ENCODE data around the gene NXPH4.

The NXPH4 gene

DNA sequence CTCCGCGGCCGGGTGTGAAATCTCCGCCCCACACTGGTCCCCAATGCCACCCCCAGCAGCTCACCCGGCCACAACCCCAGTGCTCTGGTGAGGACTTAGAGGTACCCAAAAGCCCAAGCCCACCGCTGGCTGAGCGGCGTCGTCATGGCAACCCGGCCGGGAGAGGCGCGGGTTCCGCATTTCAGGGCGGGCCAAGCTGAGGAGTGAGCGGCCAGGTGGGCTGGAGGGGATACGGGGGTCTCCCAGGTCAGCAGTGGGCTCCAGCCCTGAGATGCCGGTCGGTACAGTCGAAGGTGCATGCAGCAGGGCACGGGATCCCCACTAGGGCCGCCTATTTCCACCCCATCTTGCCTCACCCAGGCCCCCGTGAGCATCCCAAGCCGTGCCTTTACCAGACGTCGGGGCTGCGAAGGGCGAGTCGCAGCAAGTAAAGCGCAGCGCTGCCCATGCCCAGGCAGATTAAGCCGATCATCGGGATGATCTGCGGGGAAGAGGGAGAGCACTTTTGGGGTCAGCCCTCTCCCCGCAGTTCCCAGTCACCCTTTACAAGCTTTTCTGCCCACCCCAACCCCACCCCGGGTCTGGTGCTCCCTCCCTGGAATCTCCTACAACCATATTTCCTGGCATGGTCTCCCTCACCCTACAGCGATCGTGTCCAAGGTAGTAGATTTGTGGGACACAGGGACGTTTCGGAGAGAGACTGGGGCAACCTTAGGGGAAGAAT is 19.8 kb downstream of the NXPH4 start:
- H3K9me3 ChIP-seq (ENCODE audit: control insufficient read depth in 2 of 2, low read length in 2 of 2), result no peaks in the 10 kb centered on the region
- no peak overlapping the region for H3K4me3 ChIP-seq (ENCODE audit: low read length in 2 of 2)
- H3K27ac ChIP-seq (ENCODE audit: low read depth in 2 of 2, low read length in 2 of 2), result no peak overlapping the region
- H3K27me3 ChIP-seq (ENCODE audit: control insufficient read depth in 2 of 2, insufficient read depth in 2 of 2, low read length in 2 of 2), result peaks cover 34 to 39% of the 10 kb centered on the region in 2 donors
- peaks cover 27 to 35% of the 10 kb centered on the region in 2 donors for H3K4me1 ChIP-seq (ENCODE audit: control insufficient read depth in 2 of 2, insufficient read depth in 2 of 2, low read length in 2 of 2)
- peaks cover 24 to 27% of the 10 kb centered on the region in 2 donors for H3K36me3 ChIP-seq (ENCODE audit: control insufficient read depth in 2 of 2, insufficient read depth in 2 of 2, low read length in 2 of 2)
- no peak overlapping the region for H3K9ac ChIP-seq (ENCODE audit: low read depth in 1 of 2, low read length in 2 of 2)

DNA sequence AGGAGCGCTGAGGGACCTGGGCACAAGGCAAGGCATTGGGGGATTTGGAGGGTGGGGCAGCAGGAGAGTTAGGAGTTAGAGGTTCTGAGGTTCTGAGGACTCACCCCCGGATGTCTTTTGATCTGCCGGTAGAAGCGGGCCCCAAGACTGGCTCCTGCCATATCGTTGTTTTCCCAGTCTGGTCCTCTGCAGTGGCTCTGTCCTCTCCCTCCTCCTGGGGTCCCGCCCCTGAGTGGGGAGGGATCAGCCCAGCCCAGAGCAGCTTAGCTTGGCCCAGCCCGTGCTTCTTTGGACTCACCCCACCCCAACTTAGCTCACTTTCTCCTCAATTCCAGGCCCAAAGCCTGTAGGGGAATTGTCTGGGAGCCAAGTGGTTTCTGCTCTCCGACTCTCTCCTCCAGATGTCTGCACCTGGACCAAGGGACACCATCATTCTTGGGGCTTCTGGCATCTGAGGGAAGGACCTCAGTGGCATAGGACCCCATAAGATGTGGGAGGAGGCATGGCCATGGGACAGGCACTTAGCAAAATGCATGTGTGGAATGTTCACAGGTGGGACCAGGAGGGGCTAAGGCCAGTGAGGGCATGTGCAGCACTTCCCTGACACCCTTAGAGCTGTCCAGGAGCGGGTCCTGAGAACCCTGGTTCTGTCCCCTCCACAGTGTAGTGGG is 20.5 kb downstream of the NXPH4 start:
- Histone ChIP-seq H3K9me3 (ENCODE audit: control insufficient read depth in 2 of 2, low read length in 2 of 2) (no peaks in the 10 kb centered on the region), H3K36me3 (ENCODE audit: control insufficient read depth in 2 of 2, insufficient read depth in 2 of 2, low read length in 2 of 2) (peaks cover 22 to 23% of the 10 kb centered on the region in 2 donors), H3K4me3 (ENCODE audit: low read length in 2 of 2) (no peak overlapping the region), H3K9ac (ENCODE audit: low read depth in 1 of 2, low read length in 2 of 2) (no peak overlapping the region), H3K4me1 (ENCODE audit: control insufficient read depth in 2 of 2, insufficient read depth in 2 of 2, low read length in 2 of 2) (peaks cover 28 to 40% of the 10 kb centered on the region in 2 donors), H3K27me3 (ENCODE audit: control insufficient read depth in 2 of 2, insufficient read depth in 2 of 2, low read length in 2 of 2) (peaks cover 41 to 46% of the 10 kb centered on the region in 2 donors), H3K27ac (ENCODE audit: low read depth in 2 of 2, low read length in 2 of 2) (no peak overlapping the region)

DNA sequence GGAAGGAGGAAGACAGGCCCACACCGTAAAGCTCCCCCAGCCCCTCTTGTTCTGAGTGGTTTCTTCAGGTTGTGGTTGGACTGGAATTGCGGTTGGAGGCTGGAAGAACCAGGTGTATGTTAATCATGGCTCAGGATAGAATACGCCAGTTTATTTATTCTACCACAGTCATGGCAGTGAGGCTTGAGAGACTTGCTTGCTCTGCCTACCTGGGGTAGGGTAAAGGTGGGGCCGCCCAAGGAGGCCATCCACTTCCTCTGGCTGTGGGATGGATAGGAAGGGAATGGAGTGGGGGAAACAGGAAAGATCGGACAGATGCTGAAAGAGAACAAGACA is 21.0 kb downstream of the NXPH4 start:
- H3K36me3 ChIP-seq (ENCODE audit: control insufficient read depth in 2 of 2, insufficient read depth in 2 of 2, low read length in 2 of 2), result peaks cover 18 to 19% of the 10 kb centered on the region in 2 donors
- no peaks in the 10 kb centered on the region for H3K9me3 ChIP-seq (ENCODE audit: control insufficient read depth in 2 of 2, low read length in 2 of 2)
- H3K27me3 ChIP-seq (ENCODE audit: control insufficient read depth in 2 of 2, insufficient read depth in 2 of 2, low read length in 2 of 2), result peaks cover 44 to 51% of the 10 kb centered on the region in 2 donors
- H3K9ac ChIP-seq (ENCODE audit: low read depth in 1 of 2, low read length in 2 of 2), result no peak overlapping the region
- H3K27ac ChIP-seq (ENCODE audit: low read depth in 2 of 2, low read length in 2 of 2), result no peak overlapping the region
- peaks cover 30 to 45% of the 10 kb centered on the region in 2 donors for H3K4me1 ChIP-seq (ENCODE audit: control insufficient read depth in 2 of 2, insufficient read depth in 2 of 2, low read length in 2 of 2)
- no peak overlapping the region for H3K4me3 ChIP-seq (ENCODE audit: low read length in 2 of 2)

DNA sequence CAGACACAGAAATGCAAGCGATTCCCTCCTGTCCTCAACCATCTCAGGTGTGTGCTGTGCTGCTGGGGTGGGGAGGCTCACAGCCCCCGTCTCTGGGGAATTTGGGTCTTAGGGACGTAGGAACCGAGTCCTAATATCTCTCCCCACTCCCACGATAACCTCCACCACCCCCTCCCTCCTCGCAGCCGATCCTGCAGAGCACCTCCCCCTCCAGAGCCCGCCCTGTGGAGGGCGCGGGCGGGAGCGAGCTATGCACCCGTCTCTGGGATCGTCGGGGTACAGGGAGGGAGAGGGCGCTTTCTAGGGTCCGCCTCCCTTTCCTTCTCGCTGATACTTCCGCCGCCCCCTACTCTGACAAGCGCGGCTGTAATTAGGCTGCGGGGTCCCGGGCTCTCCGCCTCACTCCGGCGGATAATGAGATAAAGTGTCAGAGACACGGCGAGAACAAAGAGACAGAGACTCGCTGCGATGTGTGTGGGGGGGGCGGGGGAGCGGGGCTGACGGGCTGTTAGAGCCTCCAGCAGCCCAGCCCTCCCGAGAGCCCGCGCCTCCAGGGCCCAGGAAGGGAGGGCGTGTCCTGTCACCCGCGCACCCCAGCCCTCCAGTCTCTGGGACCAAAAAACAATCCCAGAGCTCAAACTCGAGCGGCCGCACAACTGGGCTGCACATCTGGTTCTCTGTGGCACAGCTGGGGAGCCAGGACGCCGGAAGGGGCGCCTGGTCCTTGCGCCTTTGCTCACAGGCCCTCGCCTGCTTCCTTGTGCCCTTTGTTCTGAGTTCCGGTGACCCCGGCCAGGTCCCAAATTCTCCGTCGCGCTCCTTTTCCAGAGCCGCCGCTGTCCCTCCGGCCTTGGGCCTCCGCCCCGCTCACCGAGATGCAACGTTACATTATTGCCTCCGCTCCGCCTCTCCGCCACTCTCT is 21.6 kb downstream of the NXPH4 start:
- Histone ChIP-seq H3K27ac (ENCODE audit: low read depth in 2 of 2, low read length in 2 of 2) (no peak overlapping the region), H3K27me3 (ENCODE audit: control insufficient read depth in 2 of 2, insufficient read depth in 2 of 2, low read length in 2 of 2) (peaks cover 46 to 58% of the 10 kb centered on the region in 2 donors), H3K4me1 (ENCODE audit: control insufficient read depth in 2 of 2, insufficient read depth in 2 of 2, low read length in 2 of 2) (peaks cover 35 to 51% of the 10 kb centered on the region in 2 donors), H3K9ac (ENCODE audit: low read depth in 1 of 2, low read length in 2 of 2) (peak overlapping the region; percentile 26 to 47), H3K4me3 (ENCODE audit: low read length in 2 of 2) (peak overlapping the region; percentile 60 to 69), H3K9me3 (ENCODE audit: control insufficient read depth in 2 of 2, low read length in 2 of 2) (no peaks in the 10 kb centered on the region), H3K36me3 (ENCODE audit: control insufficient read depth in 2 of 2, insufficient read depth in 2 of 2, low read length in 2 of 2) (peaks cover 13% of the 10 kb centered on the region in 2 donors)

- H3K27me3 ChIP-seq (ENCODE audit: control insufficient read depth in 2 of 2, insufficient read depth in 2 of 2, low read length in 2 of 2), result peaks cover 49 to 58% of the 10 kb centered on the region in 2 donors
- no peak overlapping the region for H3K27ac ChIP-seq (ENCODE audit: low read depth in 2 of 2, low read length in 2 of 2)
- peaks cover 5% of the 10 kb centered on the region in 2 donors for H3K36me3 ChIP-seq (ENCODE audit: control insufficient read depth in 2 of 2, insufficient read depth in 2 of 2, low read length in 2 of 2)
- peak overlapping the region; percentile 26 to 47 for H3K9ac ChIP-seq (ENCODE audit: low read depth in 1 of 2, low read length in 2 of 2)
- H3K4me3 ChIP-seq (ENCODE audit: low read length in 2 of 2), result peak overlapping the region; percentile 60 to 69
- peaks cover 36 to 52% of the 10 kb centered on the region in 2 donors for H3K4me1 ChIP-seq (ENCODE audit: control insufficient read depth in 2 of 2, insufficient read depth in 2 of 2, low read length in 2 of 2)
- no peaks in the 10 kb centered on the region for H3K9me3 ChIP-seq (ENCODE audit: control insufficient read depth in 2 of 2, low read length in 2 of 2)
Measured at GRCh38 chr12:57238854-57239554, 22.4 kb downstream of the NXPH4 start.

DNA sequence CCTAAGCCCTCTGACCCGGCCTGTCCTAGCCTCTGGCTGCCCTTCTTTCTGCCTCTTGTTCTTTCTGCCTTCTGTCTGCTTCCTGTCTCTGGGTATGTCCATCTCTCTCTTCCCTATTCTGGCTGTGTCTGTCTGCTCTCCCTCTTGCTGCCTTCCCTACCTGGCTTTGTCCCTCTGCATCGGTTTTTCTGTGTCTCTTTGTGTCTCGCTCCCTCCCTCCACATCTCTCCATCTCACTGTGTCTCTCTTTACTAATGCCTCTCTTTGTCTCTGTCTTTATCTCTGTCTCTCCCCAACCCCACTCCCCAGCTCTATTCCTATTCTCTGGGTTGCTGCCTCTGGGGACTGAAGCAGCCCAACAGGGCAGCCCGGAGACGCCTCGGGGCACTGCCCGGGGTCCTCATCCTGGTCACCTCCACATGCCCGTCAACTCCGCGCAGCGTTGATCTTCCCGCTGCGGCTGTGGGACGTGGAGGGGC is 23.0 kb downstream of the NXPH4 start:
- H3K36me3 ChIP-seq (ENCODE audit: control insufficient read depth in 2 of 2, insufficient read depth in 2 of 2, low read length in 2 of 2), result no peaks in the 10 kb centered on the region
- H3K27me3 ChIP-seq (ENCODE audit: control insufficient read depth in 2 of 2, insufficient read depth in 2 of 2, low read length in 2 of 2), result peaks cover 52 to 58% of the 10 kb centered on the region in 2 donors
- no peak overlapping the region for H3K27ac ChIP-seq (ENCODE audit: low read depth in 2 of 2, low read length in 2 of 2)
- H3K4me1 ChIP-seq (ENCODE audit: control insufficient read depth in 2 of 2, insufficient read depth in 2 of 2, low read length in 2 of 2), result peaks cover 36 to 52% of the 10 kb centered on the region in 2 donors
- no peaks in the 10 kb centered on the region for H3K9me3 ChIP-seq (ENCODE audit: control insufficient read depth in 2 of 2, low read length in 2 of 2)
- H3K9ac ChIP-seq (ENCODE audit: low read depth in 1 of 2, low read length in 2 of 2), result no peak overlapping the region
- H3K4me3 ChIP-seq (ENCODE audit: low read length in 2 of 2), result peak overlapping the region; percentile 60 to 65

GRCh38 chr12:57240066-57240921 is 23.7 kb downstream of the NXPH4 start:
- peak overlapping the region; percentile 52 to 65 for H3K4me3 ChIP-seq (ENCODE audit: low read length in 2 of 2)
- H3K27ac ChIP-seq (ENCODE audit: low read depth in 2 of 2, low read length in 2 of 2), result peak overlapping the region in 1 of 2 donors; percentile 43
- H3K9me3 ChIP-seq (ENCODE audit: control insufficient read depth in 2 of 2, low read length in 2 of 2), result no peaks in the 10 kb centered on the region
- H3K27me3 ChIP-seq (ENCODE audit: control insufficient read depth in 2 of 2, insufficient read depth in 2 of 2, low read length in 2 of 2), result peaks cover 52 to 55% of the 10 kb centered on the region in 2 donors
- peaks cover 36 to 52% of the 10 kb centered on the region in 2 donors for H3K4me1 ChIP-seq (ENCODE audit: control insufficient read depth in 2 of 2, insufficient read depth in 2 of 2, low read length in 2 of 2)
- H3K9ac ChIP-seq (ENCODE audit: low read depth in 1 of 2, low read length in 2 of 2), result peak overlapping the region in 1 of 2 donors; percentile 24
- H3K36me3 ChIP-seq (ENCODE audit: control insufficient read depth in 2 of 2, insufficient read depth in 2 of 2, low read length in 2 of 2), result no peaks in the 10 kb centered on the region

DNA sequence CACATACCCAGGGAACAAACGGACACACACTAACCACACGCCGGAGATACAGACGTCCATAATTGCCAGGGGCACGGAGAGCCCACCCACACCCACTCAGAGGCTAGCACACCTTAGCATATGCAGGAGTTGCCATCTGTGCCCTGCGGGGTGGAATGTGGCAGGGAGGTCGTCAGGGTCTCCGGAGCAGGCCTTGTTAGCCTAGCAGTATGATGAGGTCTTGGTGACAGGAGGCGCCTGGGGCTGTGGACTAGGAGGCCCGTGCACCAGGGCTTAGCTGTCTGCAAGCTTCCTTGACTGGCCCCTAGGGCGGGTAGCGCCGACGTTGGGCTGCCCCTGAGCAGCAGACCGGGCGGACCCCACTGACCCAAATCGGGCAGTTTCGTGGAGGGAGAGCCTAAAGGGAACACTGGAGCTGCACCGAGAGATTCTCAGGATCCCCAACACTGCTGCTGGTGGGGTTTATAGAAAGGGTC is 24.4 kb downstream of the NXPH4 start:
- Histone ChIP-seq H3K9me3 (ENCODE audit: control insufficient read depth in 2 of 2, low read length in 2 of 2) (no peaks in the 10 kb centered on the region), H3K36me3 (ENCODE audit: control insufficient read depth in 2 of 2, insufficient read depth in 2 of 2, low read length in 2 of 2) (no peaks in the 10 kb centered on the region), H3K27ac (ENCODE audit: low read depth in 2 of 2, low read length in 2 of 2) (peak overlapping the region in 1 of 2 donors; percentile 43), H3K4me3 (ENCODE audit: low read length in 2 of 2) (peak overlapping the region; percentile 52 to 65), H3K27me3 (ENCODE audit: control insufficient read depth in 2 of 2, insufficient read depth in 2 of 2, low read length in 2 of 2) (peaks cover 49 to 50% of the 10 kb centered on the region in 2 donors), H3K9ac (ENCODE audit: low read depth in 1 of 2, low read length in 2 of 2) (peak overlapping the region in 1 of 2 donors; percentile 24), H3K4me1 (ENCODE audit: control insufficient read depth in 2 of 2, insufficient read depth in 2 of 2, low read length in 2 of 2) (peaks cover 36 to 52% of the 10 kb centered on the region in 2 donors)
